HepG2 (cell line): ENCODE results near the gene COPS8. TPM values are rescaled to one million over a fixed set of nuclear protein-coding genes. Genes with fewer than 3 reads are reported as not detected.

Experiments used
- ARID2 ChIP-seq: sonication (generic); formaldehyde crosslinking; IDR thresholded peaks from 2 replicates; pipeline ENCODE4 v1.8.1; 2022; ENCODE audit warnings: mild to moderate bottlenecking, missing genetic modification reagents, borderline replicate concordance
- MYNN ChIP-seq: sonication (generic); formaldehyde crosslinking; IDR thresholded peaks from 2 replicates; pipeline ENCODE4 v1.4.0; 2020; ENCODE audit warnings: mild to moderate bottlenecking, low read depth, missing genetic modification reagents
- NFKBIZ ChIP-seq: IDR thresholded peaks from 2 replicates; pipeline ENCODE4 v1.6.1; 2018; ENCODE audit warnings: missing genetic modification reagents, missing compliant biosample characterization
- PCBP1 ChIP-seq: fragments of 200-400 bp; formaldehyde crosslinking; IDR thresholded peaks from 2 replicates; pipeline ENCODE4 v1.6.1; 2017; ENCODE audit warnings: mild to moderate bottlenecking, low read depth, low read length, borderline replicate concordance
- REXO4 ChIP-seq: sonication (generic); formaldehyde crosslinking; IDR thresholded peaks from 2 replicates; pipeline ENCODE4 v1.8.0; 2022; ENCODE audit warnings: missing genetic modification reagents, mild to moderate bottlenecking, borderline replicate concordance
- SMARCE1 ChIP-seq: fragments of 450-650 bp; IDR thresholded peaks from 2 replicates; pipeline ENCODE4 v1.6.1; 2017; ENCODE audit warnings: borderline replicate concordance
- SSRP1 ChIP-seq: IDR thresholded peaks from 2 replicates; pipeline ENCODE4 v1.6.1; 2016; ENCODE audit warnings: control low read depth
- STAT5B ChIP-seq: sonication (generic); formaldehyde crosslinking; IDR thresholded peaks from 2 replicates; pipeline ENCODE4 v1.4.0; 2020; ENCODE audit warnings: missing genetic modification reagents
- U2AF1 ChIP-seq: fragments of 200-400 bp; formaldehyde crosslinking; optimal IDR thresholded peaks from 2 replicates; pipeline ENCODE3; 2017; ENCODE audit warnings: mild to moderate bottlenecking, low read depth, low read length
- ZNF432 ChIP-seq: sonication (generic); formaldehyde crosslinking; IDR thresholded peaks from 2 replicates; pipeline ENCODE4 v1.5.0; 2020; ENCODE audit warnings: missing genetic modification reagents, mild to moderate bottlenecking, borderline replicate concordance
- ZNF83 ChIP-seq: sonication (generic); formaldehyde crosslinking; IDR thresholded peaks from 2 replicates; pipeline ENCODE4 v1.4.0; 2020; ENCODE audit warnings: missing genetic modification reagents, mild to moderate bottlenecking, borderline replicate concordance
- ZZZ3 ChIP-seq: sonication (generic); formaldehyde crosslinking; IDR thresholded peaks from 2 replicates; pipeline ENCODE4 v1.4.0; 2020; ENCODE audit warnings: missing genetic modification reagents, mild to moderate bottlenecking, borderline replicate concordance
- polyA plus RNA-seq, 8 experiments: library from polyadenylated mRNA; depleted of rRNA in 3 of 8; stranded (reverse) in 7 of 8; unstranded in 1 of 8; fragments of >200 nt; fragmentation: Illumina TruSeq in 4 of 8; extraction: Trizol in 4 of 8; gene quantifications; 2 replicates each; pipeline versions ENCODE4 v1.2.1 to v1.2.3, GENCODE V29; 2011 to 2016; ENCODE audit warnings: low read depth in 4 of 8, missing spikeins in 1 of 8, mixed read lengths in 1 of 8; ENCODE audit not compliant: insufficient read depth in 1 of 8
- total RNA-seq, 5 experiments: library from RNA; depleted of rRNA; stranded (reverse); fragments of >200 nt; fragmentation: Illumina TruSeq; extraction: Trizol; gene quantifications; 2 replicates each; pipeline ENCODE4 v1.2.3, GENCODE V29; 2016; ENCODE audit warnings: low read depth in 1 of 5
- TF ChIP-seq, protein P1 (sequence below): sonication (generic); formaldehyde crosslinking; IDR thresholded peaks from 2 replicates; pipeline ENCODE4 v1.4.0; 2020; ENCODE audit warnings: mild to moderate bottlenecking, missing genetic modification reagents
- TF ChIP-seq, protein P2 (sequence below): sonication (generic); formaldehyde crosslinking; IDR thresholded peaks from 2 replicates; pipeline ENCODE4 v1.5.1; 2020; ENCODE audit warnings: missing genetic modification reagents, mild to moderate bottlenecking, borderline replicate concordance
- TF ChIP-seq, protein P3 (sequence below): sonication (generic); formaldehyde crosslinking; IDR thresholded peaks from 2 replicates; pipeline ENCODE4 v1.8.1; 2023; ENCODE audit warnings: missing genetic modification reagents, mild to moderate bottlenecking, borderline replicate concordance
- TF ChIP-seq, protein P4 (sequence below): sonication (generic); formaldehyde crosslinking; IDR thresholded peaks from 2 replicates; pipeline ENCODE4 v1.8.0; 2022; ENCODE audit warnings: missing genetic modification reagents, mild to moderate bottlenecking, borderline replicate concordance
- TF ChIP-seq, protein P5 (sequence below): sonication (generic); formaldehyde crosslinking; IDR thresholded peaks from 2 replicates; pipeline ENCODE4 v1.8.0; 2022; ENCODE audit warnings: mild to moderate bottlenecking, missing genetic modification reagents, borderline replicate concordance

Gene COPS8
- total and polyA plus RNA-seq, 2 of the 13 experiments (the other 11 are each of a cell fraction or from before 2014, with no cell fraction given): 86.3 to 96.6 TPM

GRCh38 chr2:237075749-237076599 lies 9.7 kb upstream of the COPS8 start (continued):
- TF ChIP-seq, protein P1, sequence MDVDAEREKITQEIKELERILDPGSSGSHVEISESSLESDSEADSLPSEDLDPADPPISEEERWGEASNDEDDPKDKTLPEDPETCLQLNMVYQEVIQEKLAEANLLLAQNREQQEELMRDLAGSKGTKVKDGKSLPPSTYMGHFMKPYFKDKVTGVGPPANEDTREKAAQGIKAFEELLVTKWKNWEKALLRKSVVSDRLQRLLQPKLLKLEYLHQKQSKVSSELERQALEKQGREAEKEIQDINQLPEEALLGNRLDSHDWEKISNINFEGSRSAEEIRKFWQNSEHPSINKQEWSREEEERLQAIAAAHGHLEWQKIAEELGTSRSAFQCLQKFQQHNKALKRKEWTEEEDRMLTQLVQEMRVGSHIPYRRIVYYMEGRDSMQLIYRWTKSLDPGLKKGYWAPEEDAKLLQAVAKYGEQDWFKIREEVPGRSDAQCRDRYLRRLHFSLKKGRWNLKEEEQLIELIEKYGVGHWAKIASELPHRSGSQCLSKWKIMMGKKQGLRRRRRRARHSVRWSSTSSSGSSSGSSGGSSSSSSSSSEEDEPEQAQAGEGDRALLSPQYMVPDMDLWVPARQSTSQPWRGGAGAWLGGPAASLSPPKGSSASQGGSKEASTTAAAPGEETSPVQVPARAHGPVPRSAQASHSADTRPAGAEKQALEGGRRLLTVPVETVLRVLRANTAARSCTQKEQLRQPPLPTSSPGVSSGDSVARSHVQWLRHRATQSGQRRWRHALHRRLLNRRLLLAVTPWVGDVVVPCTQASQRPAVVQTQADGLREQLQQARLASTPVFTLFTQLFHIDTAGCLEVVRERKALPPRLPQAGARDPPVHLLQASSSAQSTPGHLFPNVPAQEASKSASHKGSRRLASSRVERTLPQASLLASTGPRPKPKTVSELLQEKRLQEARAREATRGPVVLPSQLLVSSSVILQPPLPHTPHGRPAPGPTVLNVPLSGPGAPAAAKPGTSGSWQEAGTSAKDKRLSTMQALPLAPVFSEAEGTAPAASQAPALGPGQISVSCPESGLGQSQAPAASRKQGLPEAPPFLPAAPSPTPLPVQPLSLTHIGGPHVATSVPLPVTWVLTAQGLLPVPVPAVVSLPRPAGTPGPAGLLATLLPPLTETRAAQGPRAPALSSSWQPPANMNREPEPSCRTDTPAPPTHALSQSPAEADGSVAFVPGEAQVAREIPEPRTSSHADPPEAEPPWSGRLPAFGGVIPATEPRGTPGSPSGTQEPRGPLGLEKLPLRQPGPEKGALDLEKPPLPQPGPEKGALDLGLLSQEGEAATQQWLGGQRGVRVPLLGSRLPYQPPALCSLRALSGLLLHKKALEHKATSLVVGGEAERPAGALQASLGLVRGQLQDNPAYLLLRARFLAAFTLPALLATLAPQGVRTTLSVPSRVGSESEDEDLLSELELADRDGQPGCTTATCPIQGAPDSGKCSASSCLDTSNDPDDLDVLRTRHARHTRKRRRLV: peak; percentile 86
- TF ChIP-seq, protein P2, sequence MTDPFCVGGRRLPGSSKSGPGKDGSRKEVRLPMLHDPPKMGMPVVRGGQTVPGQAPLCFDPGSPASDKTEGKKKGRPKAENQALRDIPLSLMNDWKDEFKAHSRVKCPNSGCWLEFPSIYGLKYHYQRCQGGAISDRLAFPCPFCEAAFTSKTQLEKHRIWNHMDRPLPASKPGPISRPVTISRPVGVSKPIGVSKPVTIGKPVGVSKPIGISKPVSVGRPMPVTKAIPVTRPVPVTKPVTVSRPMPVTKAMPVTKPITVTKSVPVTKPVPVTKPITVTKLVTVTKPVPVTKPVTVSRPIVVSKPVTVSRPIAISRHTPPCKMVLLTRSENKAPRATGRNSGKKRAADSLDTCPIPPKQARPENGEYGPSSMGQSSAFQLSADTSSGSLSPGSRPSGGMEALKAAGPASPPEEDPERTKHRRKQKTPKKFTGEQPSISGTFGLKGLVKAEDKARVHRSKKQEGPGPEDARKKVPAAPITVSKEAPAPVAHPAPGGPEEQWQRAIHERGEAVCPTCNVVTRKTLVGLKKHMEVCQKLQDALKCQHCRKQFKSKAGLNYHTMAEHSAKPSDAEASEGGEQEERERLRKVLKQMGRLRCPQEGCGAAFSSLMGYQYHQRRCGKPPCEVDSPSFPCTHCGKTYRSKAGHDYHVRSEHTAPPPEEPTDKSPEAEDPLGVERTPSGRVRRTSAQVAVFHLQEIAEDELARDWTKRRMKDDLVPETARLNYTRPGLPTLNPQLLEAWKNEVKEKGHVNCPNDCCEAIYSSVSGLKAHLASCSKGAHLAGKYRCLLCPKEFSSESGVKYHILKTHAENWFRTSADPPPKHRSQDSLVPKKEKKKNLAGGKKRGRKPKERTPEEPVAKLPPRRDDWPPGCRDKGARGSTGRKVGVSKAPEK (CRISPR knock-in tag): no peak
- TF ChIP-seq MYNN (CRISPR knock-in tag) (peak; percentile 56; the same call in 1 of the 2 replicates), ARID2 (CRISPR knock-in tag) (no peak), ZNF83 (CRISPR knock-in tag) (no peak), NFKBIZ (peak; percentile 65; the same call in 1 of the 2 replicates), SMARCE1 (no peak), U2AF1 (no peak), REXO4 (CRISPR knock-in tag) (no peak), STAT5B (CRISPR knock-in tag) (no peak), SSRP1 (CRISPR knock-in tag) (0 out of 2 replicates have a peak, but pooled peaks have one; percentile 53), ZNF432 (no peak), ZZZ3 (peak; percentile 52; the same call in 1 of the 2 replicates), PCBP1 (no peak)
- TF ChIP-seq, protein P3, sequence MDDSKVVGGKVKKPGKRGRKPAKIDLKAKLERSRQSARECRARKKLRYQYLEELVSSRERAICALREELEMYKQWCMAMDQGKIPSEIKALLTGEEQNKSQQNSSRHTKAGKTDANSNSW (CRISPR knock-in tag): no peak
- TF ChIP-seq, protein P4, sequence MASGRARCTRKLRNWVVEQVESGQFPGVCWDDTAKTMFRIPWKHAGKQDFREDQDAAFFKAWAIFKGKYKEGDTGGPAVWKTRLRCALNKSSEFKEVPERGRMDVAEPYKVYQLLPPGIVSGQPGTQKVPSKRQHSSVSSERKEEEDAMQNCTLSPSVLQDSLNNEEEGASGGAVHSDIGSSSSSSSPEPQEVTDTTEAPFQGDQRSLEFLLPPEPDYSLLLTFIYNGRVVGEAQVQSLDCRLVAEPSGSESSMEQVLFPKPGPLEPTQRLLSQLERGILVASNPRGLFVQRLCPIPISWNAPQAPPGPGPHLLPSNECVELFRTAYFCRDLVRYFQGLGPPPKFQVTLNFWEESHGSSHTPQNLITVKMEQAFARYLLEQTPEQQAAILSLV (CRISPR knock-in tag): peak; percentile 85
- TF ChIP-seq, protein P5, sequence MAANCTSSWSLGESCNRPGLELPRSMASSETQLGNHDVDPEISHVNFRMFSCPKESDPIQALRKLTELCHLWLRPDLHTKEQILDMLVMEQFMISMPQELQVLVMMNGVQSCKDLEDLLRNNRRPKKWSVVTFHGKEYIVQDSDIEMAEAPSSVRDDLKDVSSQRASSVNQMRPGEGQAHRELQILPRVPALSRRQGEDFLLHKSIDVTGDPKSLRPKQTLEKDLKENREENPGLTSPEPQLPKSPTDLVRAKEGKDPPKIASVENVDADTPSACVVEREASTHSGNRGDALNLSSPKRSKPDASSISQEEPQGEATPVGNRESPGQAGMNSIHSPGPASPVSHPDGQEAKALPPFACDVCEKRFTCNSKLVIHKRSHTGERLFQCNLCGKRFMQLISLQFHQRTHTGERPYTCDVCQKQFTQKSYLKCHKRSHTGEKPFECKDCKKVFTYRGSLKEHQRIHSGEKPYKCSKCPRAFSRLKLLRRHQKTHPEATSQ: peak; percentile 64; the same call in 1 of the 2 replicates
